Neural crest cell (in vitro differentiated cells): Measurements from ENCODE around the gene ZBTB18. TPM values are rescaled to one million over a fixed set of nuclear protein-coding genes. Genes with fewer than 3 reads are reported as not detected.

ENCODE experiments used
- DNase-seq: peaks from one replicate; pipeline ENCODE4 v3.0.0; 2021; ENCODE audit warnings: low read depth, mixed read lengths, low spot score
- H3K27ac Mint-ChIP-seq: one replicate; pipeline ENCODE4 v1.8.0; 2021; ENCODE audit warnings: mild to moderate bottlenecking, mixed read lengths; ENCODE audit not compliant: unreplicated experiment
- H3K27me3 Mint-ChIP-seq: 2 replicates; pipeline ENCODE4 v1.8.0; 2021; ENCODE audit warnings: low read depth, mild to moderate bottlenecking, mixed read lengths
- H3K36me3 Mint-ChIP-seq: 2 replicates; pipeline ENCODE4 v1.8.0; 2021; ENCODE audit warnings: low read depth, mild to moderate bottlenecking, mixed read lengths
- H3K4me1 Mint-ChIP-seq: 2 replicates; pipeline ENCODE4 v1.8.0; 2021; ENCODE audit warnings: mixed read lengths
- H3K4me3 Mint-ChIP-seq: one replicate; pipeline ENCODE4 v1.8.0; 2021; ENCODE audit warnings: mild to moderate bottlenecking, mixed read lengths
- H3K9me3 Mint-ChIP-seq: 2 replicates; pipeline ENCODE4 v1.8.0; 2021; ENCODE audit warnings: mixed read lengths
- total RNA-seq: library from RNA; stranded (reverse); gene quantifications from 2 replicates; pipeline ENCODE4 v1.2.1, GENCODE V29; 2021
- TF ChIP-seq, protein P1 (sequence below): fragments of 200-600 bp; sonication (generic); conservative IDR thresholded peaks from 2 replicates; pipeline ENCODE4 v1.5.0; 2021; ENCODE audit warnings: antibody characterized with exemption, mild to moderate bottlenecking

The ZBTB18 gene
- total RNA-seq, 1 donor from 2014 or later: 29.3 TPM

DNA sequence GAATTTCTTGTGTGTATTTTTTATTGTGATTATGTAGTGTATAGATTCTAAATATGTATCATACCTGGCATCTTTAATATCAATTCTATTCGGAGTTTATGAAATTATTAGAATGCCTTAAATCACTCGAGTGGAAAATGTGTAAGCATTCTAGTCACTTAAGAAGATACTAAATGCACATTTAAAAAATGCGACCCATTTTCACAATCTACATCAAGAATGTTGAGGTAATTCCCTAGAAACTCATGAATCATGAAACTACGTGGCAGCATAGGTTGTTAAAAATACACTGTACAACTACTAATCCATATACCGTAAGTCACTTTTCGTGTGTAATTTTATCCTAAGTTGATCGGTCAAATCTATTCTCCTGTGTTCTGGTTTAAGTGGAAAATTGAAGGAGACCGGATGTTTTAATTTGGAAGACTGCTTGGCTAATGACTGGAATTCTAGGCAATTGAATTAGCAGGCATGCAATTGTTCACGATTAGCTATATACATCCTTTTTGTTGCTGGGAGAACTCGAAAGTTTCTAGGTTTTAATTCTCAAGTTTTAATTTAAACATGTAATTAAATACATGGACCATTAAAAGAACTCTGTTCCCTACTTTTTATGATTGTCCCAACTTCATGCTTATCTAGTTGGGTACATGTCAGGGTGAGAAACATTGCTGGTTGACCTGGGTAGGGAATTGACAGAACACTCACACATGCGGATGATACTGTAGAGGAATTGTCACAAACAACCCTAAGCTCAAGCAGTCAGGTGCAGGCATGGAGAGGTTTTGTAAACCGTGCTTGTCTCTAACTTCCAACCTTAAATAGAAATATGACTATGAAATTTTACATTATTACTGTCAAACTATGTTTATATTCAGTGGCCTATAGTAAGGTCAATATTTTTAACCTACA, 6.6 kb downstream of the ZBTB18 start:
- no peaks in the 10 kb centered on the region for H3K36me3 Mint-ChIP-seq
- no peaks in the 10 kb centered on the region for H3K27me3 Mint-ChIP-seq
- DNase-seq: no peak
- TF ChIP-seq, protein P1, sequence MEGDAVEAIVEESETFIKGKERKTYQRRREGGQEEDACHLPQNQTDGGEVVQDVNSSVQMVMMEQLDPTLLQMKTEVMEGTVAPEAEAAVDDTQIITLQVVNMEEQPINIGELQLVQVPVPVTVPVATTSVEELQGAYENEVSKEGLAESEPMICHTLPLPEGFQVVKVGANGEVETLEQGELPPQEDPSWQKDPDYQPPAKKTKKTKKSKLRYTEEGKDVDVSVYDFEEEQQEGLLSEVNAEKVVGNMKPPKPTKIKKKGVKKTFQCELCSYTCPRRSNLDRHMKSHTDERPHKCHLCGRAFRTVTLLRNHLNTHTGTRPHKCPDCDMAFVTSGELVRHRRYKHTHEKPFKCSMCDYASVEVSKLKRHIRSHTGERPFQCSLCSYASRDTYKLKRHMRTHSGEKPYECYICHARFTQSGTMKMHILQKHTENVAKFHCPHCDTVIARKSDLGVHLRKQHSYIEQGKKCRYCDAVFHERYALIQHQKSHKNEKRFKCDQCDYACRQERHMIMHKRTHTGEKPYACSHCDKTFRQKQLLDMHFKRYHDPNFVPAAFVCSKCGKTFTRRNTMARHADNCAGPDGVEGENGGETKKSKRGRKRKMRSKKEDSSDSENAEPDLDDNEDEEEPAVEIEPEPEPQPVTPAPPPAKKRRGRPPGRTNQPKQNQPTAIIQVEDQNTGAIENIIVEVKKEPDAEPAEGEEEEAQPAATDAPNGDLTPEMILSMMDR: no peak
- H3K4me3 Mint-ChIP-seq: peak overlapping the region; percentile 66
- peaks cover 35% of the 10 kb centered on the region for H3K4me1 Mint-ChIP-seq
- H3K27ac Mint-ChIP-seq: peak overlapping the region; percentile 53
- H3K9me3 Mint-ChIP-seq: no peaks in the 10 kb centered on the region

DNA sequence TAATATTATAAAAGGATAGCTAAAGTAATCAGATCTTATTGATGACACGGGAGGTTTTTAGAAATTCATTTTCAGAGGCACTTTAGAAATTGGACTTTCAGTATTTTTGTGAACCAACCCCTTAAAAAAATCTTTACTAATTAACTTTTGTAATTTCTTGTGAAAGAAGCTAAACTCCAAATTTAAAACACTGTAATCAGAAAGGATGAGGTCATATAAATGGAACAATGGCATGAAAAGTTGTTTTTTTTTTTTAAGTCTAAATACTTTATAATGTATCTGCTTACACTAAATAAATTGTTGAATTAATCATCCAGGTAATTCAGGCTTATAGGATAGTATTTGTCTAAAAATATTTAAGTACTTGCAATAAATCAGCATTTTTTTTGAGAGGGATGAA, 9.0 kb downstream of the ZBTB18 start:
- TF ChIP-seq, protein P1: no peak
- Mint-ChIP-seq H3K36me3 (no peaks in the 10 kb centered on the region), H3K4me3 (no peak overlapping the region), H3K9me3 (no peaks in the 10 kb centered on the region), H3K4me1 (peaks cover 48% of the 10 kb centered on the region), H3K27ac (no peak overlapping the region), H3K27me3 (no peaks in the 10 kb centered on the region)
- DNase-seq: no peak

DNA sequence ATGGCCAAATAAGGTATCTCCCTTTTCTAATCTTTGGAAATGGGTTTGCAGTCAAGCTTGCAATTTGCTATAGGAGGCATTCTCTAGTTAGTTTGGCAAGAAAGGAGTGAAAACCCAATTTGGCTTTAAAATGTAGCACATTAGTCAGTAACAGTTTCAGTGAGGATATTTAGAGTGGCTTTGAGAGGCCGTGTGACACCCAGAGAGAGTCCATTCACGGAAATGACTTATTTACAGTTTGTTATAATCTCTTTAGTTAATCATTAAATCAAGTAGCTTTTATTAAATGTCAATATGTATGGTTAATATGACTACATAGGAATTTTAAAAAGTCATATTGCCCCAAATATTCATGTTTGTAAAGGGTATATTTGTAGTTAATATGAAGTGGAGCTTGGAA, 9.6 kb downstream of the ZBTB18 start:
- DNase-seq: no peak
- peaks cover 48% of the 10 kb centered on the region for H3K4me1 Mint-ChIP-seq
- no peaks in the 10 kb centered on the region for H3K9me3 Mint-ChIP-seq
- no peaks in the 10 kb centered on the region for H3K36me3 Mint-ChIP-seq
- no peaks in the 10 kb centered on the region for H3K27me3 Mint-ChIP-seq
- TF ChIP-seq, protein P1: no peak
- H3K27ac Mint-ChIP-seq: no peak overlapping the region
- H3K4me3 Mint-ChIP-seq: no peak overlapping the region

DNA sequence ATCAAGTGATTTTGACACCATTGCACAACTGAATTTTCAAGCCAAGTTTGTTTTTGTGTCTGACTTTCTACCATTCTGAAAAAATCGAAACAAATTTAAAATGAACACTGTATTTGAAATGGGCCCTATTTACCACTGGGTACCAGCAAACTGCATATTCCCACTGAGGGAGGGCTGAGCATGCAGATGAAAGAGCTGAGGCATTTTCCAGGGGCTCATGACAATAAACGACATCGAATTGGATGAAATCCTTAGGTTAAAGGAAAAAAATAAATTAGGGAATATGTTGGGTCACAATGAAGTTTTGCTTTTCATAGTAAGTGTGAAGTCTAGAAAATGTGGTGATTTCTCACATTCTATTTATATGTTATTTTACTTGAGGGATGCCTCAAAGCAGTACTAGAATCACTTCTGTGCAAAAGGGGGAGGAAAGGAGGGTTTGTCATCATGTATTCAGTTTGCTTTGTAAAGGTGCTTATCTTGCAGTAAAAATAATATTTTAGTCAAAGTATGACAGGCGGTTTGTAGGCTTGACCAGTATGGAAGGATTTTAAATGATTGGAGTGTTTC, 11.2 kb downstream of the ZBTB18 start:
- Mint-ChIP-seq H3K27me3 (peaks cover 2% of the 10 kb centered on the region), H3K4me3 (no peak overlapping the region), H3K4me1 (peaks cover 37% of the 10 kb centered on the region), H3K27ac (no peak overlapping the region), H3K36me3 (no peaks in the 10 kb centered on the region), H3K9me3 (no peaks in the 10 kb centered on the region)
- no peak for DNase-seq
- TF ChIP-seq, protein P1: no peak

DNA sequence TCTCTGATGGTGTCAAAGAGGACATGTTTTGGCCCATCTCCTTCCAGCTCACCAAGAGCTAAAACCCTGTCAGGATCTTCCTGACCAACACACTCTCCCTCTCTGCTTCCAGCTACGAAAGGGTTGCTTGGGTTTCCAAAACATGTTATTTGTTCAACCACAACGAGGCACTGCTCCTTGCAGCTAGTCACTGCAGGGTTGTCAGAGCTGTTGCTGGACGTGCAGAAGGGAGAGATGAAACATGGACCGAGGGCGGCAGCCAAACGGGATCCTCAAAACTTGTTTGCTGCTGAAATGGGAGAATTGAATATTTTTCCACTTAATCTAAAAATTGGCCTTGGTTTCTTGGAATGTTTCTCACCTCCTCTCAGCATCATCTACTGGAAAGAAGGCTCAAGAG, 12.4 kb downstream of the ZBTB18 start:
- peaks cover 2% of the 10 kb centered on the region for H3K27me3 Mint-ChIP-seq
- TF ChIP-seq, protein P1: no peak
- DNase-seq: no peak
- peaks cover 37% of the 10 kb centered on the region for H3K4me1 Mint-ChIP-seq
- no peaks in the 10 kb centered on the region for H3K9me3 Mint-ChIP-seq
- no peaks in the 10 kb centered on the region for H3K36me3 Mint-ChIP-seq
- no peak overlapping the region for H3K27ac Mint-ChIP-seq
- H3K4me3 Mint-ChIP-seq: no peak overlapping the region
